GM23338 (cell line): ENCODE measurements around the gene CCDC167. TPM values are rescaled to one million over a fixed set of nuclear protein-coding genes. Genes with fewer than 3 reads are reported as not detected.

Experiments used
- ATAC-seq: fragments of 200-7000 bp; cut with Tn5 transposase; 3 replicates; pipeline ENCODE4 v1.9.1; 2020
- DNase-seq: peaks from one replicate; pipeline ENCODE4 v3.0.0-alpha.2; 2015; ENCODE audit warnings: low spot score
- H2AFZ ChIP-seq: fragments of 200-600 bp; sonication (generic); 2 replicates; pipeline ENCODE4 v1.8.0; 2016; ENCODE audit warnings: antibody characterized with exemption, mild to moderate bottlenecking, moderate library complexity
- H3F3A ChIP-seq: fragments of 200-600 bp; sonication (generic); replicated peaks from 2 replicates; pipeline ENCODE4 v1.8.0; 2017; ENCODE audit warnings: antibody characterized with exemption, mixed run types, low read depth
- H3K27ac ChIP-seq: fragments of 200-600 bp; sonication (generic); 2 replicates; pipeline ENCODE4 v1.6.1; 2016; ENCODE audit warnings: low read depth
- H3K27me3 ChIP-seq: fragments of 200-600 bp; sonication (generic); 2 replicates; pipeline ENCODE4 v1.8.0; 2016; ENCODE audit warnings: mild to moderate bottlenecking, mixed run types, moderate library complexity; ENCODE audit not compliant: insufficient read depth
- H3K36me3 ChIP-seq: fragments of 200-600 bp; sonication (generic); 2 replicates; pipeline ENCODE4 v1.8.0; 2016; ENCODE audit warnings: mild to moderate bottlenecking; ENCODE audit not compliant: insufficient read depth
- H3K4me1 ChIP-seq: fragments of 200-600 bp; sonication (generic); 2 replicates; pipeline ENCODE4 v1.8.0; 2016; ENCODE audit warnings: mild to moderate bottlenecking, moderate library complexity; ENCODE audit not compliant: insufficient read depth
- H3K4me2 ChIP-seq: fragments of 200-600 bp; sonication (generic); 2 replicates; pipeline ENCODE4 v1.7.1; 2017; ENCODE audit warnings: mixed run types
- H3K4me3 ChIP-seq: fragments of 200-600 bp; sonication (generic); 2 replicates; pipeline ENCODE4 v1.6.1; 2016; ENCODE audit warnings: mixed run types
- H3K79me2 ChIP-seq: fragments of 200-600 bp; sonication (generic); replicated peaks from 2 replicates; pipeline ENCODE4 v1.8.0; 2017; ENCODE audit warnings: mild to moderate bottlenecking; ENCODE audit not compliant: insufficient read depth
- H3K9me2 ChIP-seq: fragments of 200-600 bp; sonication (generic); 2 replicates; pipeline ENCODE4 v1.8.0; 2017; ENCODE audit not compliant: insufficient read depth
- H4K20me1 ChIP-seq: fragments of 200-600 bp; sonication (generic); replicated peaks from 2 replicates; pipeline ENCODE4 v1.8.0; 2017; ENCODE audit warnings: mild to moderate bottlenecking; ENCODE audit not compliant: insufficient read depth
- H3K27ac Mint-ChIP-seq: 2 replicates; pipeline ENCODE4 v1.8.0; 2020; ENCODE audit warnings: inconsistent platforms, mild to moderate bottlenecking, moderate library complexity, mixed read lengths
- H3K27me3 Mint-ChIP-seq: 3 replicates; pipeline ENCODE4 v1.8.0; 2022; ENCODE audit warnings: low read depth, mild to moderate bottlenecking, moderate library complexity, mixed read lengths, inconsistent platforms; ENCODE audit not compliant: insufficient read depth, poor library complexity
- H3K36me3 Mint-ChIP-seq: 3 replicates; pipeline ENCODE4 v1.8.0; 2021; ENCODE audit warnings: low read depth, mild to moderate bottlenecking, inconsistent platforms, moderate library complexity, mixed read lengths
- H3K4me1 Mint-ChIP-seq: 3 replicates; pipeline ENCODE4 v1.8.0; 2020; ENCODE audit warnings: mild to moderate bottlenecking, inconsistent platforms, mixed read lengths
- H3K4me3 Mint-ChIP-seq: 3 replicates; pipeline ENCODE4 v1.8.0; 2021; ENCODE audit warnings: moderate library complexity, mild to moderate bottlenecking, inconsistent platforms, mixed read lengths
- H3K9me3 Mint-ChIP-seq: 3 replicates; pipeline ENCODE4 v1.8.0; 2020; ENCODE audit warnings: moderate library complexity, mild to moderate bottlenecking, inconsistent platforms, mixed read lengths
- EZH2 ChIP-seq: fragments of 200-600 bp; sonication (generic); IDR thresholded peaks from one replicate; pipeline ENCODE4 v1.8.0; 2017; ENCODE audit warnings: antibody characterized with exemption, mild to moderate bottlenecking, low read depth; ENCODE audit not compliant: unreplicated experiment
- EZH2phosphoT487 ChIP-seq: fragments of 200-600 bp; sonication (generic); IDR thresholded peaks from one replicate; pipeline ENCODE4 v1.8.1; 2018; ENCODE audit warnings: antibody characterized with exemption; ENCODE audit not compliant: unreplicated experiment
- NANOG ChIP-seq: IDR thresholded peaks from 2 replicates; pipeline ENCODE4 v1.6.1; 2016; ENCODE audit warnings: antibody characterized with exemption, borderline replicate concordance
- POLR2AphosphoS5 ChIP-seq: IDR thresholded peaks from 2 replicates; pipeline ENCODE4 v1.6.1; 2016; ENCODE audit warnings: antibody characterized with exemption, low read depth
- ZNF114 ChIP-seq: fragments of 250-450 bp; sonication (Bioruptor Pico); IDR thresholded peaks from 2 replicates; pipeline ENCODE4 v1.5.0; 2020; ENCODE audit warnings: mild to moderate bottlenecking, moderate library complexity
- ZNF331 ChIP-seq: fragments of 250-450 bp; sonication (Bioruptor Pico); IDR thresholded peaks from 2 replicates; pipeline ENCODE4 v1.5.0; 2020; ENCODE audit warnings: low read depth, mild to moderate bottlenecking, moderate library complexity
- ZNF462 ChIP-seq: fragments of 250-450 bp; sonication (Bioruptor Pico); IDR thresholded peaks from 2 replicates; pipeline ENCODE4 v1.5.0; 2020; ENCODE audit warnings: mild to moderate bottlenecking, moderate library complexity
- polyA plus RNA-seq: library from polyadenylated mRNA; unstranded; fragments of >200 nt; fragmentation: Nextera tagmentation; extraction: Ambion mirVana; gene quantifications from 2 replicates; pipeline ENCODE4 v1.2.1, GENCODE V29; 2016
- total RNA-seq: library from RNA; depleted of rRNA; stranded (reverse); fragments of >200 nt; shearing (Covaris generic); gene quantifications from 2 replicates; pipeline ENCODE4 v1.2.3, GENCODE V29; 2014
- TF ChIP-seq, protein P1 (sequence below): IDR thresholded peaks from 2 replicates; pipeline ENCODE4 v1.6.1; 2016; ENCODE audit warnings: antibody characterized with exemption

The CCDC167 gene
- total and polyA plus RNA-seq, 2 experiments from 2014 or later, result 17.6 to 21.4 TPM

DNA sequence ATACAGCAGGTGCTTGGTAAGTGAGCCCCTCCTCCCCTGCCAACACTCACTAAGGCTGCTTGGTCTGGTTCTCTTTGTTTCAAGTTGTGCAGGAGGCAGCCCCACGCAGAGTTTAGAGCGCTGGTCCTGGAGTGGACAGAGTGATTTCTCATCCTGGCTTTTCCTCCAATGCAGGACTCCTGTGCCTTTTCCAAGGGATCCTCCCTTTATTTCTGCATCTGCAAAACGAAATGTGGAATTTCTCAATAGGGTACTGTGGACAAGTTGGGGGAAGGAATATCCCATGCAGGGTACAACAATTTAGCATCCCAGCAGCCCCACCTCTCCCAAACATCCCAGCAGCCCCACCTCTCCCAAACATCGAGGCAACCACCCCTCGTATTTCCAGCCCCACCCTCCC, 30.6 kb upstream of the CCDC167 start:
- H3K79me2 ChIP-seq, result no peaks in the 10 kb centered on the region
- Mint-ChIP-seq H3K4me1 (peaks cover 17% of the 10 kb centered on the region; the same call in 2 of the 3 replicates), H3K27me3 (peaks cover 29% of the 10 kb centered on the region), H3K9me3 (no peaks in the 10 kb centered on the region), H3K27ac (no peak overlapping the region), H3K4me3 (no peak overlapping the region), H3K36me3 (no peaks in the 10 kb centered on the region)
- DNase-seq, result no peak
- H3F3A ChIP-seq, result no peaks in the 10 kb centered on the region
- H4K20me1 ChIP-seq, result no peaks in the 10 kb centered on the region; the same call in 1 of the 2 replicates
- H3K36me3 ChIP-seq, result no peaks in the 10 kb centered on the region
- peaks cover 26% of the 10 kb centered on the region for H3K27me3 ChIP-seq
- no peak overlapping the region for H2AFZ ChIP-seq
- H3K9me2 ChIP-seq, result no peaks in the 10 kb centered on the region
- H3K27ac ChIP-seq, result no peak overlapping the region
- H3K4me3 ChIP-seq, result no peak overlapping the region
- H3K4me1 ChIP-seq, result peaks cover 10% of the 10 kb centered on the region
- TF ChIP-seq ZNF331 (CRISPR knock-in tag) (no peak), EZH2phosphoT487 (no peak), NANOG (no peak), ZNF462 (CRISPR knock-in tag) (no peak), ZNF114 (CRISPR knock-in tag) (no peak), POLR2AphosphoS5 (no peak), EZH2 (no peak)
- TF ChIP-seq, protein P1, sequence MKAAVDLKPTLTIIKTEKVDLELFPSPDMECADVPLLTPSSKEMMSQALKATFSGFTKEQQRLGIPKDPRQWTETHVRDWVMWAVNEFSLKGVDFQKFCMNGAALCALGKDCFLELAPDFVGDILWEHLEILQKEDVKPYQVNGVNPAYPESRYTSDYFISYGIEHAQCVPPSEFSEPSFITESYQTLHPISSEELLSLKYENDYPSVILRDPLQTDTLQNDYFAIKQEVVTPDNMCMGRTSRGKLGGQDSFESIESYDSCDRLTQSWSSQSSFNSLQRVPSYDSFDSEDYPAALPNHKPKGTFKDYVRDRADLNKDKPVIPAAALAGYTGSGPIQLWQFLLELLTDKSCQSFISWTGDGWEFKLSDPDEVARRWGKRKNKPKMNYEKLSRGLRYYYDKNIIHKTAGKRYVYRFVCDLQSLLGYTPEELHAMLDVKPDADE, result no peak
- ATAC-seq, result no peak
- no peak overlapping the region for H3K4me2 ChIP-seq
